ENCODE data around the gene WBP11.

WBP11 gene

GRCh38 chr12:14845350-14845750 is 42.1 kb upstream of the WBP11 start:
- Histone ChIP-seq H3K9me3 (ENCODE audit: insufficient read depth, low read length) (no peaks in the 10 kb centered on the region), H3K4me2 (ENCODE audit: low read depth, low read length, poor library complexity, severe bottlenecking) (no peak overlapping the region), H3K9me2 (replicated peaks; ENCODE audit: insufficient read depth, low read length) (no peaks in the 10 kb centered on the region), H3K27me3 (ENCODE audit: low read length) (no peaks in the 10 kb centered on the region), H3K36me3 (ENCODE audit: low read length) (no peaks in the 10 kb centered on the region), H3K79me2 (ENCODE audit: insufficient read depth, low read length) (no peaks in the 10 kb centered on the region), H3K9ac (ENCODE audit: low read length) (no peak overlapping the region), H3F3A (ENCODE audit: insufficient read depth) (no peaks in the 10 kb centered on the region), H3K27ac (ENCODE audit: low read depth, low read length) (no peak overlapping the region), H2AFZ (ENCODE audit: low read depth, low read length, severe bottlenecking) (no peak overlapping the region), H4K20me1 (ENCODE audit: low read depth, low read length) (no peaks in the 10 kb centered on the region), H3K4me3 (ENCODE audit: insufficient read depth, low read length, poor library complexity, severe bottlenecking) (no peak overlapping the region)
- TF ChIP-seq CTCF (IDR thresholded peaks at IDR 0.05; ENCODE audit: insufficient read depth, low read length, poor library complexity, severe bottlenecking) (peak; percentile 96), EZH2phosphoT487 (conservative IDR thresholded peaks at IDR 0.05; ENCODE audit: low read length) (no peak)

GRCh38 chr12:14844401-14844800 is 41.1 kb upstream of the WBP11 start:
- H3F3A ChIP-seq (ENCODE audit: insufficient read depth): no peaks in the 10 kb centered on the region
- TF ChIP-seq EZH2phosphoT487 (conservative IDR thresholded peaks at IDR 0.05; ENCODE audit: low read length) (no peak), CTCF (IDR thresholded peaks at IDR 0.05; ENCODE audit: insufficient read depth, low read length, poor library complexity, severe bottlenecking) (no peak)
- H3K27me3 ChIP-seq (ENCODE audit: low read length): no peaks in the 10 kb centered on the region
- no peak overlapping the region for H3K4me3 ChIP-seq (ENCODE audit: insufficient read depth, low read length, poor library complexity, severe bottlenecking)
- no peaks in the 10 kb centered on the region for H3K9me3 ChIP-seq (ENCODE audit: insufficient read depth, low read length)
- H3K79me2 ChIP-seq (ENCODE audit: insufficient read depth, low read length): no peaks in the 10 kb centered on the region
- H3K4me2 ChIP-seq (ENCODE audit: low read depth, low read length, poor library complexity, severe bottlenecking): no peak overlapping the region
- H3K9ac ChIP-seq (ENCODE audit: low read length): no peak overlapping the region
- H3K36me3 ChIP-seq (ENCODE audit: low read length): no peaks in the 10 kb centered on the region
- no peak overlapping the region for H2AFZ ChIP-seq (ENCODE audit: low read depth, low read length, severe bottlenecking)
- no peaks in the 10 kb centered on the region for H4K20me1 ChIP-seq (ENCODE audit: low read depth, low read length)
- no peak overlapping the region for H3K27ac ChIP-seq (ENCODE audit: low read depth, low read length)
- no peaks in the 10 kb centered on the region for H3K9me2 ChIP-seq (replicated peaks; ENCODE audit: insufficient read depth, low read length)

DNA sequence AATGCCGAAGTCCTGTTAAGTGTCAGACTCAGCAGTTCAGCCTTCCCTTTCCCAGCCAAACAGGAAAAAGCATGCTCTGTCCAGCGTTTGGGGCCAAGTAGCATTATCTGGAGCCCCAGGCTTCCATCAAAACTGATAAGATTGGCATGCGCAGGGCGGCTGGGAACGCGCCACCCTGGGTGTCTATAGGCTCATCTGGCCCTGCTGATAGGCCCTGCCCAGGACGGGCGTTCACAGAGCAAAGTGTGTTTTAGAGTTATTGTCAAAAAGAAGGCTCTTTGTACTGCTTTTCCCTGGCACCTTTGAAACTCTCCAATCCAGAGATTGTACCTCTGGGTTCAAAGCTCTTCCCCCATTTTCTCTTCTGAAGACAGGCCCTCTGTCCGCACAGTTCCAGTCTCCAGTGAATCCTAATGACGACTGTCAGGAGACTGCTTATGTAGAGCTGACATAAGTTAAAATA is 40.2 kb upstream of the WBP11 start, which contains the start of gene ART4:
Gene ART4, minus strand, starts transcription at position 102 of the 463 bp plus-strand sequence. CDS start 413 bp downstream, outside the sequence.
- H3K27ac ChIP-seq (ENCODE audit: low read depth, low read length): no peak within 1 kb of the TSS
- H3K4me3 ChIP-seq (ENCODE audit: insufficient read depth, low read length, poor library complexity, severe bottlenecking): no peak within 1 kb of the TSS
- no peak within 1 kb of the TSS for H2AFZ ChIP-seq (ENCODE audit: low read depth, low read length, severe bottlenecking)
- H3F3A ChIP-seq (ENCODE audit: insufficient read depth): no peaks in the 10 kb centered on the region
- TF ChIP-seq CTCF (IDR thresholded peaks at IDR 0.05; ENCODE audit: insufficient read depth, low read length, poor library complexity, severe bottlenecking): no peak
- TF ChIP-seq EZH2phosphoT487 (conservative IDR thresholded peaks at IDR 0.05; ENCODE audit: low read length): no peak
- no peak within 1 kb of the TSS for H3K4me2 ChIP-seq (ENCODE audit: low read depth, low read length, poor library complexity, severe bottlenecking)
- no peaks in the 10 kb centered on the region for H4K20me1 ChIP-seq (ENCODE audit: low read depth, low read length)
- no peaks in the 10 kb centered on the region for H3K9me2 ChIP-seq (replicated peaks; ENCODE audit: insufficient read depth, low read length)
- H3K36me3 ChIP-seq (ENCODE audit: low read length): no peaks in the 10 kb centered on the region
- H3K9ac ChIP-seq (ENCODE audit: low read length): no peak within 1 kb of the TSS
- H3K9me3 ChIP-seq (ENCODE audit: insufficient read depth, low read length): no peaks in the 10 kb centered on the region
- H3K79me2 ChIP-seq (ENCODE audit: insufficient read depth, low read length): no peaks in the 10 kb centered on the region
- H3K27me3 ChIP-seq (ENCODE audit: low read length): no peaks in the 10 kb centered on the region
